Activated naive CD4-positive, alpha-beta T cell treated with anti-CD3 and anti-CD28 coated beads for 36 hours (primary cell): ENCODE results near the gene RTL1. TPM values are rescaled to one million over a fixed set of nuclear protein-coding genes. Genes with fewer than 3 reads are reported as not detected.

Source experiments
- CTCF ChIA-PET: fragments of 350-600 bp; sonication (Branson Sonifier 250); formaldehyde crosslinking; loops from one replicate; lab custom pipeline; 2021; ENCODE audit warnings: antibody characterized with exemption; lab: Charles Lee
- DNase-seq: peaks from one replicate; pipeline ENCODE4 v3.0.0-alpha.2; 2020
- H3K27ac Mint-ChIP-seq: one replicate; pipeline ENCODE4 v1.8.0; 2021; ENCODE audit warnings: mild to moderate bottlenecking, mixed read lengths
- H3K27me3 Mint-ChIP-seq: one replicate; pipeline ENCODE4 v1.8.0; 2021; ENCODE audit warnings: low read depth, mixed read lengths
- H3K36me3 Mint-ChIP-seq: one replicate; pipeline ENCODE4 v1.8.0; 2021; ENCODE audit warnings: low read depth, mixed read lengths
- H3K4me1 Mint-ChIP-seq: one replicate; pipeline ENCODE4 v1.8.0; 2021; ENCODE audit warnings: low read depth, mixed read lengths
- H3K4me3 Mint-ChIP-seq: one replicate; pipeline ENCODE4 v1.8.0; 2021; ENCODE audit warnings: mild to moderate bottlenecking, moderate library complexity, mixed read lengths
- H3K9me3 Mint-ChIP-seq: one replicate; pipeline ENCODE4 v1.8.0; 2021; ENCODE audit warnings: mixed read lengths
- intact Hi-C: fragments of 100-400 bp; cut with micrococcal nuclease; formaldehyde crosslinking; loops from one replicate; pipeline ENCODE4 v1.15.1; 2023
- microRNA-seq: library from miRNA; unstranded; fragments of <30 nt; microRNA quantifications from one replicate; pipeline ENCODE4 v1.2.0, GENCODE V29; 2022; ENCODE audit warnings: borderline microRNAs expressed, borderline replicate concordance
- total RNA-seq, 2 experiments: library from RNA; stranded (reverse); gene quantifications; one replicate each; pipeline ENCODE4 v1.2.3, GENCODE V29; 2021

Gene RTL1
- total RNA-seq, 2 experiments from 2014 or later: not detected

DNA sequence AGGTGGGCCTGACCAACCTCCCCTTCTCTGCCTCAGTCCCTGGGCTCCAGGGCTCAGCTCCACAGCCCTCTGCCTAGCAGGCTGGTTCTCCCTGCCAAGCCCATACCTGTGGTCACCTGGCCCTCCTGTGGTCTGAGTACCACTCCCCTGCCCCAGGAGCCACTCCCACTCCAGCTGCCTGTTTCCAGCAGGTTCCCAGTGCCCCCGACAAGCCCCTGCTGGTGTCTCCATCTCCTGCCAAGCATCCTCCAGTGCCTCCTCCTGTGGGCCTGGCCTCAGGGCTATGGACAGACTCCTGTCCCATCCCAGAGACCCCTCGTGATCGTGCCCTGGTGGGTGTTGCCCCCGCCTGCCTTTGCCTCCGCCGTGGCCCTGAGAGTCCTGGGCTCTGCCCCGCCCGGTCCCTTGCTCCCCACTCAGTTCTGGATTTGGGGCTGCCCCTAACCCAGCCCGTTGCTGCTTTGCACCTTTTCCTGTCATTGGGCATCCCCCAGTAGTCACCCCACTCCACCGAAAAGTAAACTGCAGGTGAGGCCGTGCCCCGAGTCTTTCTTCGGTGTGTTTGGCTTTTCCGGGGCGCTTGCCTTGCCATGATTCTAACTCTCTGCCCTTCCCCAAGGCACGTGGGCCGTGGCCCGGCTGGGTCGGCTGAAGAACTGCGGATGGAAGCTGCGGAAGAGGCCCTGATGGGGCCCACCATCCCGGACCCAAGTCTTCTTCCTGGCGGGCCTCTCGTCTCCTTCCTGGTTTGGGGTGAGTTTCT lies 67.8 kb downstream of the RTL1 start:
- H3K4me1 Mint-ChIP-seq: no peaks in the 10 kb centered on the region
- intact Hi-C loops: no loop called here

DNA sequence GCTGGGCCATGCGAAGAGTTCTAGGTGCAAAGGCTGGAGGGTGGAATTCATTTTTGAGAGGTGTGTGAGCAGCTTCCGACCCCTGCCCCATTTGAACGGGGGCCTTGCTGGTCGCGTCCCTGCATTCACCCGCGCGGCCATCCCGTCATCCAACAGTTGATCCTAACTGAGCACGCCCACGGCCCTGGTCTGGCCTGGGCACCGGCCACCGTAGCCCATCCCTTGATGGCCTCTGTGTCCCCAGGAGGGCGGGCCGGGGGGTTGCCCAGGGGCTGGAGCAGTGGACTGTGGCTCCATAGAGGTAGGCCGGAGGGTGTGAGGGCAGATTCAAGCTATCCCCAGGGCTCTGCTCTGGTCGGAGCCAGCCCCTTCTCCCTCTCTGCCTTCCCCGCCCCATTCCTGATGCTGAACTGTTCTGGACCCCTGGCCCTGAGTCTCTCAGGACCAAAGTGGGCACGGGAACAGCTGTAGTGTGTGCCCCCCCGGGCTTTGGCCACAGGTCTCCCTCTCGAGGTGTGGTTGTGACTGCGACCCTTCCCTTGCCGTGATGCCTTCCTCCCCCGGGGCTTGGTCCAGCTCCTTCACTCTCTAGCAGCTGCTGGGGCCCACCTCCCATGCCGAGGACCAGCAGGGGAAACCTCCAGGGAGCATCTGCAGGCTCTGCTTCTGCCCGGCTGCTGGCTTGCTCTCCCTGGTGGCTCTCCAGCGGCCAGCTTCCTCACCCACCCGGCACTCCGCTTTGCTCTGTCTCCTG lies 68.6 kb downstream of the RTL1 start:
- no peak overlapping the region for H3K27ac Mint-ChIP-seq
- CTCF ChIA-PET: no interaction called here
- no peak for DNase-seq

More for the DNA sequence above, 67.8 kb downstream of the RTL1 start:
- CTCF ChIA-PET: no interaction called here
- no peak for DNase-seq
- H3K9me3 Mint-ChIP-seq: no peaks in the 10 kb centered on the region
- no peak overlapping the region for H3K4me3 Mint-ChIP-seq
- H3K27me3 Mint-ChIP-seq: no peaks in the 10 kb centered on the region
- H3K27ac Mint-ChIP-seq: no peak overlapping the region
- H3K36me3 Mint-ChIP-seq: no peaks in the 10 kb centered on the region

DNA sequence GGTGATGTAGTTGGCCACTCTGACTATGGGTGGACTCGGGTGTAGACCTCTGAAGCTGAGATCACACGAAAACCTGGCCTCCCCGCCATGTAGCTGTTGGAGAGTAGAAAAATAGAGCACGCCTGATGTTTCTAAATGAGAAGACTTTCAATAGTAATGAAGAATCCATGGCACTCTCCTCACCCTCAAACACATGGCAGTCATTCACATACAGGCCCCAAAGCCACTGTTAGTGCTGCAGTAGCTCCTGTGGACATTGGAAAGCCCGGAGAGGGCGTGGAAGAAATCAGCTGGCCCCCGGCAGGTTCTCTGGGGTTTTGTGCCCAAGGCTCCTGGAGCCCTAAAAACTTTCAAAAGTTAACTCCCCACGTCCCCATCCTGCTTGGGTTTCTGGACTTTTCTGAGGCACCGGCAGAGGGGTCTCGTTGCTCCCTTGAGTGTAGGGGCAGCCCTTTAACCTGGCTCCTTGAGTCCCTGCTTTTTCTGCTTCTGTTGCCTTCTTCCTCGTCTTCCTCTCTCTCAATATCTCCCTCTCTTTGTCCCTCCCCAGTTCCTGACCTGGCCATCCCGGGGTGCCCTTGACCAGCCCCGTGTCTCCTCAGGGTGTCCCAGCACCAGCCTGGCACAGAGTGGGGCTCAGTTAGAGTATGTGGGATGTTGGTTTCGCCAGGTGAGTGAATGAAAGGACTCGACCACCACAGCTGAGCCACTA lies 69.3 kb downstream of the RTL1 start:
- H3K9me3 Mint-ChIP-seq: no peaks in the 10 kb centered on the region

More for the DNA sequence above, 68.6 kb downstream of the RTL1 start:
- Mint-ChIP-seq H3K4me1 (no peaks in the 10 kb centered on the region), H3K27me3 (peaks cover 1% of the 10 kb centered on the region), H3K36me3 (no peaks in the 10 kb centered on the region), H3K9me3 (no peaks in the 10 kb centered on the region), H3K4me3 (no peak overlapping the region)
- intact Hi-C loops: no loop called here

DNA sequence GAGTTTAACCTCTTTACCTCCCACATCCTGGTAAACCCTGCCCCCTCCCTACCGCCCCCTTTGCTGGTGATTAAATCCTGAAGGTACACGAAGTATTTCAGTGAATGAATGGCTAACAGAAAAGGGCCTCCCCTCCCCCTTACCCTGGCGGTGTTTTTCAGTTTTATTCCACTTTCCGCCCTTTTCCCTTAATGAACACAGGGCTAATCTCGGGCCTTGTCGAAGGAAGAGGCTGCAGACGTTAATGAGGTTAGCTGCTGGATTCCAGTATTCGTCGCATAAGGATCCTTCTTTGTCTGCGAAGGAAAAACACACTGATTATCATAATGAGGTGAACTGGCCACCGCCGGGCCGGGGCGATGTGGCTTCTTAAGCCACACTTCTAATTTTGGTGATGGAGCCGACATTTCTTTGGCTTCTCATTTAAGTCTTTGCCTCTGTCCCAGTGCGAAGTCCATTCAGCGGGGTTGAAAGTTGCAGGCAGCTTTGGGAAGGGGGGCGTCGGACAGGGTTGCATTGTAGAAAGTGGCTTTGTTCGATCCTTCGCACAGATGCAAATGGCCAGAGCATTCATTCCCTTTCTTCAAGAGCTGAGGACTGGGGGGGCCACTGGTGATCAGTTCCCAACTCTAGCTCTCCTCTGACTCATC lies 71.1 kb downstream of the RTL1 start:
- peaks cover under 1% of the 10 kb centered on the region for H3K4me1 Mint-ChIP-seq
- no peak overlapping the region for H3K4me3 Mint-ChIP-seq
- DNase-seq: no peak
- CTCF ChIA-PET: no interaction called here
- H3K27me3 Mint-ChIP-seq: peaks cover 17% of the 10 kb centered on the region
- intact Hi-C loops: no loop called here
- peaks cover 2% of the 10 kb centered on the region for H3K9me3 Mint-ChIP-seq
- no peaks in the 10 kb centered on the region for H3K36me3 Mint-ChIP-seq
- H3K27ac Mint-ChIP-seq: no peak overlapping the region

More for the DNA sequence above, 69.3 kb downstream of the RTL1 start:
- intact Hi-C loops: no loop called here
- CTCF ChIA-PET: interaction anchor here (0.6 kb wide), 1 partner anchor 388 kb away, joined by 3 read pairs; no protein-coding TSS in a partner anchor
- no peaks in the 10 kb centered on the region for H3K36me3 Mint-ChIP-seq
- H3K27ac Mint-ChIP-seq: no peak overlapping the region
- DNase-seq: no peak
- H3K27me3 Mint-ChIP-seq: peaks cover 7% of the 10 kb centered on the region
- H3K4me1 Mint-ChIP-seq: no peaks in the 10 kb centered on the region
- H3K4me3 Mint-ChIP-seq: no peak overlapping the region

DNA sequence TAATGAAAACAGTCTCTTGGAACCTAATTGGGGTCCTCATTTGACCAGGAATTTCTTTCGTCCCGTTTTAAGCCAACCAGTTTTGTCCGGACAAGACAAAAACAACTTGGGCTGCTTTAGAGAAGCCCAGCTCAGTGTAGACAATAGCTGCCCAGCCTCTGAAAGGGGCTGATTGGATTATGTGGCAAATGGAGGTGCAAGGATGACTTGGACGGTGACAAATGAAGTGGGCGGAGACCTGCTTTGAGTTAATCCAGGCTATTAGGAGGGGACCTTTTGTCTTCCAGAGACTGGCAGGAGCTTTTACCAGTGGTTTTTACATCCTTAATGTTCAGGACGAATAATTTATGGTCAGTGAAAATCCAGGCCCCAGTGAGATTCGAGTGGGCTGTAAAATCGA lies 72.8 kb downstream of the RTL1 start:
- CTCF ChIA-PET: no interaction called here
- Mint-ChIP-seq H3K4me1 (peaks cover 12% of the 10 kb centered on the region), H3K9me3 (peaks cover 4% of the 10 kb centered on the region), H3K4me3 (no peak overlapping the region), H3K27ac (no peak overlapping the region), H3K36me3 (no peaks in the 10 kb centered on the region), H3K27me3 (peaks cover 31% of the 10 kb centered on the region)
- intact Hi-C loops: no loop called here
- DNase-seq: no peak

Small RNA genes lying within 50 kb of the gene (microRNA-seq; reads per million reads assigned to microRNA genes)
- gene MIR127 (45.0 reads per million, percentile 49 among the genes with 10 or more reads in this experiment), gene MIR136 (not detected), gene MIR337 (not detected), gene MIR370 (1.6 reads per million), gene MIR431 (19.2 reads per million, percentile 33 among the genes with 10 or more reads in this experiment), gene MIR432 (not detected), gene MIR433 (37.3 reads per million, percentile 46 among the genes with 10 or more reads in this experiment), gene MIR493 (not detected), gene MIR665 (not detected)

Other genes starting within 250 kb of the RTL1 start
- not detected for gene DLK1, start 176.8 kb downstream of the RTL1 start, total RNA-seq
- not detected for gene MEG3, start 77.6 kb downstream of the RTL1 start, total RNA-seq